Head of caudate nucleus (tissue), 42 donors: ENCODE results near the gene LBHD1.
"Not testable (repeated sequence)": the region's sequence is repeated elsewhere in the genome, so short reads cannot be mapped to it uniquely, and the experiment has no call there.

ENCODE experiments used
- DNase-seq, 42 donors: peaks; one replicate each; pipeline versions ENCODE4 v3.0.0 to v3.0.0-alpha.2; 2020 to 2021; ENCODE audit warnings: mixed read lengths in 7 of 42
- intact Hi-C: fragments of 100-400 bp; cut with DNase I; formaldehyde crosslinking; loops from one replicate; pipeline ENCODE4 v1.15.0; 2022

LBHD1 gene

DNA sequence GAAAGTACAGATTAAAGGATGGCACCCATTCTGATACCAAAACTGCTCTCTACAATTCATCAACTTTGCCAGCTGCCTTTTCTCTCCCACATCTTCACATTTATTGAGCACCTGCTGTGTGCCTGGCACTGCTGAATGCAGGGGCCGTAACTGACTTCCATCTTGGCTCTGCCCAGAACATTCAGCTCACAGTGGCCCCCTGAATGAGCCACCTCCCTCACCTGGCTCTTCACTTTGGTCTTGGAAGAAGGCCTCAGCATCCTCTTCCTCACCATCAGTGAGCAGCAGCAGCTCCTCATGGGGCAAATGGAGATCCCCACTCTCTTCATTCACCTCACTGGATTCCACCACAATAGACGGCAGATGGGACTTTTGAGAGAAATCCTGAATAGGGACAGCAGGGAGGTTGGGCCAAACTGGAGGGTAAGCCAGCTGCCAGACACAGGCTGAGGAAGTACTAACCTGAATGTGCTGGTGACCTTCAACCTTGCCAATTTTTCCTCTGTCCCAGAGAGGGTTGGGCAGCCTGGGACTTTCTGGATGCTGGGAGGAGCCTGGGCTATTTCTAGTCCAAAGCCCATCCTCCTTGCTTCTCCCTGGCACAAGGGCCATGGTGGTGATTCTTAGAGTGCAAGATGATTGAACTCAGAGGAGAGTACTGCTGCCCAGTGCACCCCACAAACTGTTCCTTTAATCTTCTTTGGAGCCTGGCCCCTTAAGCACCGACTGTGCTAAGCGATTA lies 2.5 kb downstream of the LBHD1 start:
- no peak for DNase-seq
- intact Hi-C loops = no loop called here

DNA sequence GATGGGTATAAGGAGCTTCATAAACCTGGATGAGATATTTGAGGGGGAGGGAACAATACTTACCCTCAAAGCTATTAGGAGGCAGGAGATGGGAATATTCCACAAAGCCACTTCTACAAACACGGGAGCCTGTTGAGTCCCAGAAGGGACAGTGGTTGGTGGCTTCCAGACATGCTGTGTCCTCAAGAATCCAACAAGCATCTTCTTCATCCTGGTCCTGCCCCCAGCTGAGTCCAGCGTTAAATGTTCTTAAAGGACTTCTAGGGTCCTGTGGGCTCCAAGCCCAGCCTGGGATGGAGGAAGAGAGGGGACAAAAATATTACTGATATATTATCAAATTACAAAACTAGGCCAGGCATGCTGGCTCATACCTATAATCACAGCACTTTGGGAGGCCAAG lies 4.6 kb downstream of the LBHD1 start:
- intact Hi-C loops = no loop called here

DNA sequence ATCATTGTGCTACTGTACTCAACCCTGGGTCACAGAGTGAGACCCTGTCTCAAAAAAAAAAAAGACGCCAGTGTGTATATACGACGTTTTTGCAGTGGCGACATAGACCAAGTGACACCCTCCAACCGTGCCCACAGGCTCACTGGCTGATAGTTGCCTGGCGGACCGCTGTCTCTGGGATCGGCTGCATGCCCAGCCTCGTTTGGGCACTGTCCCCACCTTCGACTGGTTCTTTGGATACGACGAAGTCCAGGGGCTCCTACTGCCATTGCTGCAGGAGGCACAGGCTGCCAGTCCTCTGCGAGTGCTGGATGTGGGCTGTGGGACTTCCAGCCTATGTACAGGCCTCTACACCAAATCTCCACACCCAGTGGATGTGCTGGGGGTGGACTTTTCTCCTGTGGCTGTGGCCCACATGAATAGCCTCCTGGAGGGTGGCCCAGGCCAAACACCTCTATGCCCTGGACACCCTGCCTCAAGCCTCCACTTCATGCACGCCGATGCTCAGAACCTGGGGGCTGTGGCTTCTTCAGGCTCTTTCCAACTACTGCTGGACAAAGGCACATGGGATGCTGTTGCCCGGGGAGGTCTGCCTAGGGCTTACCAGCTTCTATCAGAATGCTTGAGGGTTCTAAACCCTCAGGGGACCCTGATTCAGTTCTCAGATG lies 5.7 kb downstream of the LBHD1 start:
- DNase-seq = no peak
- intact Hi-C loops = no loop called here

More for the DNA sequence above, 4.6 kb downstream of the LBHD1 start:
- DNase-seq = no peak

DNA sequence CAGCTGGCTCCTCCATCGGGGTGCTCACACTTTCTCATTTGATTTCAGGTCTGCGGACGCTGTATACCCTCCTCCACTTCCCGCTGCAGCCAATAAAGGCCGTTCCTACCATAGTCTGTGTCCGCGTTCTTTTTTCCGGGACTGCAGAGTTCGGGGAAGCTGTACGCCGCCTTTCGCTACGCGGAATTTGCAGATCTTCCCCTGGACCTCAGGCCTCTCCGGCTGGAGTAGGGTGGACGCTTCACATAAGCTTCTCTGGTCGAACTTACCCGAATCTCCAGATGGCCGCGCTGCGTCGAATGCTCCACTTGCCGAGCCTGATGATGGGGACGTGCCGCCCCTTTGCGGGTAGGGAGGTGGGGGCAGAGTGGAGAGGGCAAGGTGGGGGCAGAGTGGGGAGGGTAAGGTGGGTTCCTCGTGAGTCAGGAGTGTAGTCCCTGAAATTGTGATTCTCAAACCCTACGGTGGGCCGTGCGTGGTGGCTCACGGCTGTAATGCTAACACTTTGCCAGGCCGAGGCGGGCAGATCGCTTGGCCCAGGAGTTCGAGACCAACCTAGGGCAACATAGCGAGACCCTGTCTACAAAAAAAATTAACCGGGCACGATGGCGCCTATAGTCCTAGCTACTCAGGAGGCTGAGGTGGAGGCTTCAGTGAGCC lies 6.3 kb downstream of the LBHD1 start:
- intact Hi-C loops = no loop called here
- DNase-seq = peak in 35 of 42 donors; percentile 17 to 72 (median 49)

DNA sequence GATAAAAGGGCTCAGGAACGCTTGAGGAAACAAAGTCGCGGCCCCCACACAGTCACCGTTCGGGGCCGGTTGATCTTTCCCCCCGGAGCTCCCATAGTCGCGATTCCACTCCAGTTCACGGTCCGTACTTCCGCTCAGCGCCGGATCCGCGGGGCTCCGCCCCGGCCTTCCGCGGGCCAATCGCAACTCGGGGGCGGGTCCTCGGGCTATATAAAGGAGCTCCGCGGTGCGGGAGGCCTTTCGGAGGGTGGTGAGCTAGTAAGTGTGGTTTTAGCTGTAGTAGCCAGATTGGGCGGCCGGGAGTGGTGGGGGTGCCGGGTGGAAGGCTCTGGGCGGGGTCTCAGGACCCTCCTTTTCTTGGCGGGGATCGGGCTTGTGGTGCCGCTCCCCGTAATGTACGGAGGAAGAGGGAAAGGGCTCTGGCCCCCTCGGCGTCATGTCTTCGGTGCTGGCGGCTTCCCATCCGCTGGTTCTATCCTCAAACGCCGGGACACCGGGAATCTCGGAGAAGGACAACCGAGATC lies 6.9 kb downstream of the LBHD1 start, which contains the start of the genes C11orf98 and CSKMT:
TSS of gene C11orf98 (minus strand) at position 136 of the 524 bp plus-strand sequence. CDS start at position 95, 41 bp downstream.
TSS of gene CSKMT (plus strand) at position 238 of the 524 bp plus-strand sequence. CDS start 568 bp downstream, outside the sequence.
- intact Hi-C loops = no loop called here
- DNase-seq = peak; percentile 92 to 99 (median 98)

DNA sequence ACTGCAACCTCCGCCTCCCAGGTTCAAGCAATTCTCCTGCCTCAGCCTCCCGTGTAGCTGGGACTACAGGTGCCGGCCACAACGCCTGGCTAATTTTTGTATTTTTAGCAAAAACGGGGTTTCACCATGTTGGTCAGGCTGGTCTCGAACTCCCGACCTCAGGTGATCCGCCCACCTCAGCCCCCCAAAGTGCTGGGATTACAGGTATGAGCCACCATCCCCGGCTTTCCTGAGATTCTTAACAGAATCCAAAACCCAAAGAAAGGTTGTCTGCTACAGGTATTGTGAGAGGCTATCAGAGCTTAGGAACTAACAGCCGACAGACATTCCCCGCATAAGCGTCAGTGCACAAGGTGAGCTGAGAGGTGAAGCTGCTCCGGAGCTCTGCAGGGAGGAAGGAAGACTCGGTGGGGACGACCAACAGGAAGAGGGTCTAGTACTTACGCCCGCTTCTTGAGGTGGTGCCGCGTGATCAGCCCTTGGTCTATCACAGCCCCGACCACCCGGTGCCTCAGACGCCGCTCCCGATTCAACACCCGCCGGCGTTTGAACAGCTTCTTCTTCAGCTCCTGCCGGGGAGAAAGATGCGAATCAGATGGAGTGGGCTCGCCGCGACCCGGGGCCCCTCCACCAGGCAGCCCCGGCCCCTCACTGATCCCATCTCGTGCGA lies 7.5 kb downstream of the LBHD1 start:
- intact Hi-C loops = no loop called here
- DNase-seq = peak in 19 of 42 donors; percentile 22 to 73 (median 57)

DNA sequence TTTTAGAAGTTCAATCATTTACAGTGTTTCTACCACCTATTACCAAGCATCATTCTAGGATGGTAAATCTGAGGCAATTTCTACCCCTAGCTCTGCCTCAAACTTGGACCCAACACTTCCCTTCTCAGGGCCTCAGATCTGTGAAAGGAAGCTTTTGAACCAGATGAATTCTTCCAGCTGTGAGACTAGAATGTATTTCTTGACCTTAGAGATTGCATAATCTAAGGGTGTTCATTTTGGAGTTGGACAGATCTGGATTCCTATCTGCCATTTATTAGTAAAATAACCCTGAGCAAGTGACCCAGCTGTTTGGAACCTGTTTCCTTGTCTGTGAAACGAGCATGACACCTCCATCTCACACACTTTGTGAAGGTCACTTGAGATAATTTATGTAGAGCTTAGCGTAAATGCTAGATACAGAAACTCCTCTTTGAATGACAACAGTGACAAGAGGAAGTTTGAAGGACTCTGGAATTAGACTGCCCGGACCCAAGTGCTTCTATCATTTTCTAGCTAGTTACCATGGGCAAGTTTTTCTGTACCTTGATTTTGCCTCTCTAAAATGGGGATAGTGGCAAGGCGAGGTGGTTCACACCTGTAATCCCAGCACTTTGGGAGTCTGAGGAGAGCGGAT lies 15.2 kb downstream of the LBHD1 start:
- intact Hi-C loops = no loop called here
- no peak for DNase-seq

DNA sequence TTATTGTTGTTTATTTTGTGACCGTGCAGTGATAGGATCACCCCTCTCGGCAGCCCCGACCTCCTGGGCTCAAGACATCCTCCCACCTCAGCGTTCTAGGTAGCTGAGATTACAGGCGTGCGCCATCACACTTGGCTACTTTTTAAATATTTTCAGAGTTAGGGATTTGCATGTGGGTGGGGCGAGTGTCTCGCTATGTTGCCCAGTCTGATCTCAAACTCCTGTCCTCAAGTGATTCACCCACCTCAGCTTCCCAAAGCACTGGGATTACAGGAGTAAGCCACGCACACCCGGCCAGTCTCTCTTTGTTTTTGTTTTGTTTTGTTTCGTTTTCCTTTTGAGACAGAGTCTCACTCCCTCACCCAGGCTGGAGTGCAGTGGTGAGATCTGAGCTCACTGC lies 17.8 kb downstream of the LBHD1 start:
- intact Hi-C loops = no loop called here
- no peak for DNase-seq

DNA sequence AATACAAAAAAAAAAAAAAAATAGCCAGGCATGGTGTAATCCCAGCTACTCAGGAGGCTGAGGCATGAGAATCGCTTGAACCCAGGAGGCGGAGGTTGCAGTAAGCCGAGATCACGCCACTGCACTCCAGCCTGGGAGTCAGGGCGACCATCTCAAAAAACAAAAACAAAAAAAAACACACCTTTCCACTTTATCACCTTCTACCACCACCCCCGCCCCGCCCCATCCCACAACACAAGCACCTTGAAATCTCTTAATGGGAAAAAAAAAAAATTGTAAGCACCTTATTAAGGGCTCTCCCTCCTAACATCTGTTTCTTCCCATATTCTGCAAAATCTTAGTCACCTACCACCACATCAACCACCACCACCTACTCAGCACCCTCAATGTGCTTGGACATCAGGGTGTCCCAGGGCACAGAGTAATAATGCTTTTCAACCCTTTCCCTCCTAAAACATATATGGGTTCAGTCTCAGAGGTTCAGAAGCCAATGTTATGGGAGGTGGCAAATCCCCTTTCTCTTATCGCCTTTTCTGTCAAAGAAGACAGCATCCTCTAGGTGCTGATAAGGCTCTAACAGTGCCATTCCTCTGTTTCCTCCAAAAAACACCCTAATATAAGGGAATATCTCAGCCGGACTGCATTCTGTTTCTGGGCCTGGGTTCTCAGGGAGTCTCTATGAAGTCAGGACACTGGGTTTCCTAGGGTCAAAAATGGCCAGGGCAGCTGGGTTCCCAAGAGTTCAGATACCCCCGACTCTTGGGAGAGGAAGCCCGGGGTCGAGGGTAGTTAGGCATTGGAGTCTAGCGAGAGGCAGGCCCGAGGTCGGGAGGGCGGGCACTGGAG lies 19.7 kb downstream of the LBHD1 start:
- intact Hi-C loops = no loop called here
- DNase-seq = peak in 1 of 42 donors; percentile 12

DNA sequence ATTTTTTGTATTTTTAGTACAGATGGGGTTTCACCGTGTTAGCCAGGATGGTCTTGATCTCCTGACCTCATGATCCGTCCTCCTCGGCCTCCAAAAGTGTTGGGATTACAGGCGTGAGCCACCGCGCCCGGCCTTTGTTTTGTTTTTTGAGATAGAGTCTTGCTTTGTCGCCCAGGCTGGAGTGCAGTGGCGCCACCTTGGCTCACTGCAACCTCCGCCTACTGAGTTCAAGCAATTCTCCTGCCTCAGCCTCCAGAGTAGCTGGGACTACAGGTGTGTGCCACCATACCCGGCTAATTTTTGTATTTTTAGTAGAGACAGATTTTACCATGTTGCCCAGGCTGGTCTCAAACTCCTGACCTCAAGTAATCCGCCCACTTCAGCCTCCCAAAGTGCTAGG lies 21.8 kb downstream of the LBHD1 start:
- intact Hi-C loops, DNase-seq: not testable (repeated sequence)

DNA sequence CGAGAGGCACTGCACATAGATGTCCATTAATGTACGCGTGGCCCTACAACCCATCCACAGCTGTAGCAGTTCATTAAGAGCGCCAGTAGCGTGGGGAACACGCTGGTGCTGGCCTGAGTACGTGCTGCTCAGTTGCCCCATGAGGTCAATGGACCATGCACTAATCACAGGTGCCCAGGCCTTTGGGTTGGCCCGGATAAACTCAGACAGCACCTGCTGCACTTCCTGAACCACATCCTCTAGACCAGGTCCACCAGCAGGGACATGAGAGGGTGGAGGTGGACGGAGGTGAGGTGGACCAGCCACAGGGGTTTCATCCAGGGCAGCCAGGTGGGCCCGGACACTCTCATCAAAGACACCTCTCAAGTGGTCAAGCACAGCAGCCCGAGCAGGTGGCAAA lies 22.6 kb downstream of the LBHD1 start:
- DNase-seq = no peak

DNA sequence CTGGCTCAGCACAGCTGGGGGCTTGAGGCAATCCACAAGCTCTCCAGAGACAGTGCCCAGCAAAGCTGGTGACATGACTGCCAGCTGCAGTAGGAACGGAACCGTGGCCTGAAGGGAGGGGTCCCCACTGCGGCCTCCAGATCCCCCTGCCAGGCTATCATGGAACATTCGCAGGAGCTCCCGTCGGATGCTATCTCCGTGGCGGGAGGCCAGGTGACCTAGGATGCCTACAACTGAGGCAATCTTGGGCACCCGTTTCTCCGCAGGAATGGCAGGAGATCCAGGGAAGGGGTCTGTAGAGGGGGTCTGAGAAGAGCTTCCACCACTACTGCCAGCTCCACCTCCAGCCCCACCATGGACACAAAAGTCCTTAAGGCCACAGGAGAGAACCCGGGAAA lies 23.1 kb downstream of the LBHD1 start:
- DNase-seq = no peak
- intact Hi-C loops = no loop called here

More for the DNA sequence above, 22.6 kb downstream of the LBHD1 start:
- intact Hi-C loops = no loop called here

DNA sequence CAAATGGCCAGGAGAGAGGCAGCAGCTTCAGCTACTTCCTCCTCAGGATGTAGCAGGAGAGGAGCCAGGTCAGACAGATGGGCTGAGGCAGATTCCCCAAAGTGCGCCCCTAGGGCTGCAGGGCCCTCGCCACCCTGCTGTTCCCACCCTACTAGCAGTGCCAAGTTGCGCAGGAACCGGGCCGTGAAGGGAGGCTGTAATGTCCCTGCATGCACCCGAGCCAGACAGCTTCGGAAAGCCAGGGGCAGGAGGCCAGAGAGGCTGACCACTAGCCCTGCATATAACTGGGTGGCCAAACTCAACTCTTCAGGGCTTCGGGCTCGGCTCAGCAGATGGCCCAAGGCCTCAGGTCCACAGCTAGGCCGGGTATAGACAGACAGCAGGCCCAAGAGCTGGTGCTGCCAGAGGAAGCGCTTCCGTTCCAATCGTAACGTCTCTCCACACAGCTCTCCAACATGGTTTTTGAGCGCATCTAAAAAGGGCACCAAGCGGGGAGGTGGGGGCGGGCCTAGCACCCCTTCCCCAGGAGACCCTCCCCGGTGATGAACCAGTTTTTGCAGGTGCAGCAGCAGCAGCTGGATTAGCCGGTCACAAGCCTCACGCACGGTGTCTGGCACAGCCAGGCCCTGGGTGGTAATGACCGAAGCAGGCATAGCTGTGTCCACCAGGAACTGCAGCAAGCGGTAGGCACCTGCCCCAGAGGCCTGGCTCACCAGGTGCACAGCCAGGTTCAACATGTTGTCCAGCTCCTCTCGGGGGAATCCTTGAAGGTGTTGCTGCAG lies 23.7 kb downstream of the LBHD1 start:
- intact Hi-C loops = no loop called here
- no peak for DNase-seq

DNA sequence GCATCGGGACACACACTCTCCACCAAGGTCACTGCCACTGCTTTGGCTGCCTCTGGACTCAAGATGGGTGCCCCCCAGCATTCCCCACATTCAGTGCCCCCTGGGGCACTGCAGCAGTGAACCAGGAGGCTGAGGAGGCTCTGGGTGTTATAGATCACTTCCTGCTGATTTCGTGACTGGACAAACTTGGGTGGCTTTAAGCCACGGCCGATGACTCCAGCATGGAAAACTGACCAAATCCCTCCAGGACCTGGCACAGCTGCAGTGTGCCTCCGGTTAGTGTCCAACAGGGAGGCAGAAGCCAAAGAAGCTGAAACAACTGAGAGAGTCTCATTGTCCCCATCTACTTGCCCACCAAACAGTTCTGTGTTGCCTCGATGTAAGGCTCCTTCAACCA lies 24.5 kb downstream of the LBHD1 start:
- intact Hi-C loops = no loop called here
- no peak for DNase-seq

DNA sequence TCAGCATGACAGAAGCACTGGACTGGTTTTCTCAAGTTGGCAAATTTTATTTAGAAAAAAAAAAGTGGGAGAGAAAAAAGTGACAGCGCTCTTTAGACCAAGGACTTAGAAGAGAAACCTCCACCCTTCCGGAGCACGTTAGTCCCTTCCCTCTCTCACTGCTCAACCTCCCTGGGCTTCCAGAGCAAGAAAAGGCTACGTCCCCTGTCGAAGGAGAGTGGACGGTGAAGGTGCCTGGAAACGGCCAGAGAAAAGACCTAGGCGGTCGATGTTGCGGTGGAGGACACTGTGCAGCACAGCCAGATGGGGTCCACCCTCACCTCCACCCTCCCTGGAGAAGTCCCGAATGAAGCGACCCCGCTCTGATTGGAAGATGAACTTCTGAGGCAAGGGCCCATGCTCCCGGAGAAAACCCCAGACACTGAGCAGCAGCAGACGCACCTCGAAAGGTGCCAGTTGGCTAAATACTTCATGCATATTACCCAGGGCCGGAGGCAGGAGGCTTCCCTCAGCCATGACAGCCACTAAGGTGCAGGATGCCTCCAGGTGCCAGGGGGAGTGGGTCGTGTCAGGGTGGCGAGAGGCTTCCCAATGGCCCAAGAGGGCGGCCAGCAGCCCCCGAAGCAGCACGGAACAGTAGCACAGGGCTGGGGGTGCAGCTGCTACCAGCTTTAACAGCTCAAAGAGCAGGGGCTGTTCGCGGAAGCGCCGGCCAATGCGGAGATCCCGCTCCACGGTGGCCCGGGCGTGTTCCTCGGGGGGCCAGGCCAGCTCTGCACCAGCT lies 25.1 kb downstream of the LBHD1 start:
- intact Hi-C loops = no loop called here
- peak in 3 of 42 donors; percentile 14 to 44 (median 24) for DNase-seq
